NCI-H1417 treated with DMSO at 0.1 percent for 48 hours (cell line): Measurements from ENCODE around the gene ZMYM3.

Source experiments
- DNase-seq: peaks from one replicate; lab custom pipeline; 2025; lab: John Stamatoyannopoulos, UW

ZMYM3 gene

GRCh38 chrX:71253253-71254091, 468 bp downstream of the ZMYM3 start:
- no peak for DNase-seq

- no peak for DNase-seq
Observed at GRCh38 chrX:71252221-71252620, 1.7 kb downstream of the ZMYM3 start.

GRCh38 chrX:71251466-71251973, 2.4 kb downstream of the ZMYM3 start:
- DNase-seq: no peak

- DNase-seq: no peak
Observed at GRCh38 chrX:71250841-71251240, 3.1 kb downstream of the ZMYM3 start.

- DNase-seq: no peak
Observed at GRCh38 chrX:71245159-71245558, 8.8 kb downstream of the ZMYM3 start.

GRCh38 chrX:71244359-71245128, 9.4 kb downstream of the ZMYM3 start:
- no peak for DNase-seq

GRCh38 chrX:71241301-71241700, 12.6 kb downstream of the ZMYM3 start:
- no peak for DNase-seq

DNA sequence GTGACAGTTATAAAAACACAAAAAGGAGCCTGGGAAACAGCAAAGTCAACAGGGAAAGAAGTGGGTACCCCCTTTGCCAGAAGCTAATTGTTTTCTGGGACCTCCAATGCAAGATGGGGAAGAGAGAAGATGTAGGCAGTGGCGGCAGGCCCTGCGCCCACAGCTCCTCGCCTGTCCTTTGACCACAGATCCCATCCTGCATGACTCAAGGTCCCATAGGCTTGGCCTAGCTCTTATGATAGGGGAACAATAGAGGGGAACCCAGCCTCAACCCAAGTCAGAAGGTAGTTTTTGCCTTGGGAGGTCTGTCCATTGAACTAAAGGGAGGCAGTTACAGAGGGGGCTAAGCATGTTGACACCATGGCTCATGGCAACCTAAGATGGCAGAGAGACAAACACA, 14.2 kb downstream of the ZMYM3 start:
- DNase-seq: no peak

DNA sequence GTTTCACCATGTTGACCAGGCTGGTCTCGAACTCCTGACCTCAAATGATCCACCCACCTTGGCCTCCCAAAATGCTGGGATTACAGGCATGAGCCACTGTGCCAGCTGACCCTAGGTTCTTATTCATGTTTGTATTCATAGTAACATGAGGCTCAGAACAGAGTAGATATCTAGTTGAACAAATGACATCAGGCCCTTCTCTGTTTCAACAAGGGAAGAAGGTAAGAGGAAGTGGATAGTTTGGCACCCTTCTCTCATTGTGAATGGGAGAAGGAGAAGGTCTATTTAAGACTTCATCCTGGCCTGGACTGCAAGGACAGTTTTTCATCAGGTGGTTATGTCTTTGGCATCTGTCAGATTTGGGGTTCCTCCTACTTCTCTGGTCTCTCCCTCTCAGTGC, 17.1 kb downstream of the ZMYM3 start:
- DNase-seq: no peak

- DNase-seq: no peak
Observed at GRCh38 chrX:71235482-71235881, 18.5 kb downstream of the ZMYM3 start.

- no peak for DNase-seq
Observed at GRCh38 chrX:71228063-71228642, 25.8 kb downstream of the ZMYM3 start.

- no peak for DNase-seq
Observed at GRCh38 chrX:71227370-71228062, 26.4 kb downstream of the ZMYM3 start.

GRCh38 chrX:71225676-71226075, 28.3 kb downstream of the ZMYM3 start:
- DNase-seq: no peak

DNA sequence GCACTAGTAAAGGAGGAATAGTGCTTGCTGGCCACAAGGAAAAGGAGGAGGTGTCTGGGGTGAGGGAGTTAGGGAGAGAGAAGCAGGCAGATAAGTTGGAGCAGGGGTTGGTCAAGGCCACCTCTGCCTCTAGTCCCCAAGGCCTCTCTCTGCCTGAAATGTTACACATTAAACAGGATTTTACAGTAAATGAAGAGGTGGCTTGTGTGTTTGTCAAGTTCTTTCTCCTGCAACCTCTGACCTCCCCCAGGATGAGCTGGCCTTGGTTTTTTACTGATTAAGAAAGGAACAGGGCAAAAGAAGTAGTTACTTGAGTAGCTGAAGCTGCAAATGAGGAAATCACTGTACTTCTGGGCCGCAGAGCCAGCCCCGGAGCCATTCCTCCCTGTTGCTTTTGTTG, 28.9 kb downstream of the ZMYM3 start:
- DNase-seq: no peak

GRCh38 chrX:71224098-71224708, 29.7 kb downstream of the ZMYM3 start:
- no peak for DNase-seq

DNA sequence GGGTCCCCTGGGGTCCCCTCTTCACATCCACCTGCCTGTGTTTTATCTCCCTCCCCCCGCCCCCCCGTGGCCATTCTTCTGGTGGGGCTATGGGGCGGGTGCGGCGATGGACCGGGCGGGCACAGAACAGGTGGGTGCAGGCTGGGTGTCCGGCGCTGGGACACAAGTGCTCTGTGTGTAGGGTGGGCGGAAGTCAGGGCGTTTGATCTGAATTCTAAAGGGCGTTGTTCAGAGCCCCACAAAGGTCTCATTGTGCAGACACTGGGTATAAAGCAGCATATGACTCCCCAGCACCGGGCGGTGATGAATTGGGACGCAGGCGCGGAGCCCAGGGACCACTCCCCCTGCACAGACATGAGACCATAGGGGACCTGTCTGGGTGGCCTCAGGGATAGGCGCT, 31.0 kb downstream of the ZMYM3 start, which contains the start of gene GJB1:
Gene GJB1 (plus strand): TSS at position 296 of the 400 bp plus-strand sequence. CDS start 484 bp downstream, outside the sequence.
- DNase-seq: no peak

- DNase-seq: no peak
Observed at GRCh38 chrX:71221145-71221544, 32.8 kb downstream of the ZMYM3 start.

DNA sequence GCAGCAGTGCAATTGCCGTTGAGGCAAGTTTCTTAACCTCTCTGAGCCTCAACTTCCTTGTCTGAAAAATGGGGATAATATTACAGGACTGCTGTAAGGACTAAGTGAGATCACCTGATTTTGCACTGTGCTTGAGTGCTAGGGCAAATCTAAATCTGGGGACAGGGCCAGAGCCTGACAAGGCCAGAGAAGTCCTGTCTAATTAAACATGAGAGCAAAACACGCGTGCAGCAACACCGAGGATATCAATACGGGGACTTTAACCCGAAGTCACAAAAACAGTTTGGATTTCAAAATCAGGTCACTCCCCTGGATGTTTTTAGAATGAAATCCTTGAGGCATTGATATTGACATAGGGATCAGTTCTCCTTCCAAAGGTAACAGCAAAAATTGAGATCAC, 36.6 kb downstream of the ZMYM3 start:
- DNase-seq: no peak

DNA sequence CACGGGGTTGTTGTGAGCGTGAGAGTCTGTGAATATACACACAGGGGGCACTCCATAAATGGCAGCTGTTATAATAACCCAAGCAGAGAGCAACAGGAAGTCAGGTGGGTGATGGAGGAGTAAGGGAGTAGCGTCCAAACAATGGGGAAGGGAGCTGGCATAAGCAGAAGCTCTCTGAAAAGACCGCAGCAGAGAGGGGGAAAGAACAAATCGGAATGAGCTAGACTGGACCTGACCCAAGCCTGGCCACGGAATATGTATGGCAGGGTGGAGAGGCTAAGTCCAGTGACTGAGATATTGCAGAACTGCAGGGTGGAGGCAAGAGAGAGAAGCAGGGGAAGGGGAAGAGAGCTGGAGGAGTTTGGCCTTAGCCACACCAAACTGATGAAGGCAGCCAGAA, 37.5 kb downstream of the ZMYM3 start:
- peak; percentile 4 for DNase-seq

GRCh38 chrX:71215338-71215912, 38.5 kb downstream of the ZMYM3 start:
- DNase-seq: no peak
